ENCODE data around the gene ABTB1.

DNA sequence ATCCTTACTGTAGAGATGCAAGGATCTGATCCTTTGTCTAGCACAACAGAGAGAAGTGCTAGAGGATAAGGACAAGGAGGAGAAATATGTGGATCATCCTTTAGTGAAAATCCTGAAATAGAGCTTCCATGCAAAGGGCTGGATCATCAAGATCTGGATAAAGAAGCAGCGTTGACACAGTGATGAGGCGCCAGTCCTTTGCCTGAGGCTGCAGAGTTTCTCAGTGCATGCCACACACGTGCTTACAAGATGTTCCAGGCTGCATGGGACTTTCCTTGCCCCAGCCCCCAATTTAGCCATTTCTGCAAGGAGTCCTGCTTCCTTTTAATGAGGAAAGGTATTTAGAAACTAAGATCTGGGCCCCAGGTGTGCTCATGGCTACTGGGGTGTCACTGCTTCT, 7.2 kb upstream of the ABTB1 start:
- TF ChIP-seq POLR2A (IDR thresholded peaks at IDR 0.05) = no peak
- TF ChIP-seq, protein P1, sequence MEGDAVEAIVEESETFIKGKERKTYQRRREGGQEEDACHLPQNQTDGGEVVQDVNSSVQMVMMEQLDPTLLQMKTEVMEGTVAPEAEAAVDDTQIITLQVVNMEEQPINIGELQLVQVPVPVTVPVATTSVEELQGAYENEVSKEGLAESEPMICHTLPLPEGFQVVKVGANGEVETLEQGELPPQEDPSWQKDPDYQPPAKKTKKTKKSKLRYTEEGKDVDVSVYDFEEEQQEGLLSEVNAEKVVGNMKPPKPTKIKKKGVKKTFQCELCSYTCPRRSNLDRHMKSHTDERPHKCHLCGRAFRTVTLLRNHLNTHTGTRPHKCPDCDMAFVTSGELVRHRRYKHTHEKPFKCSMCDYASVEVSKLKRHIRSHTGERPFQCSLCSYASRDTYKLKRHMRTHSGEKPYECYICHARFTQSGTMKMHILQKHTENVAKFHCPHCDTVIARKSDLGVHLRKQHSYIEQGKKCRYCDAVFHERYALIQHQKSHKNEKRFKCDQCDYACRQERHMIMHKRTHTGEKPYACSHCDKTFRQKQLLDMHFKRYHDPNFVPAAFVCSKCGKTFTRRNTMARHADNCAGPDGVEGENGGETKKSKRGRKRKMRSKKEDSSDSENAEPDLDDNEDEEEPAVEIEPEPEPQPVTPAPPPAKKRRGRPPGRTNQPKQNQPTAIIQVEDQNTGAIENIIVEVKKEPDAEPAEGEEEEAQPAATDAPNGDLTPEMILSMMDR (IDR thresholded peaks at IDR 0.05) = no peak
- TF ChIP-seq EP300 (IDR thresholded peaks at IDR 0.05) = no peak
